GM23248 (cell line): ENCODE data around the gene RFPL4A. TPM values are rescaled to one million over a fixed set of nuclear protein-coding genes. Genes with fewer than 3 reads are reported as not detected.

Experiments used
- DNase-seq: peaks from one replicate; pipeline ENCODE4 v3.0.0-alpha.2; 2015
- H2AFZ ChIP-seq: fragments of 200-600 bp; sonication (generic); 2 replicates; pipeline ENCODE4 v1.6.1; 2016; ENCODE audit warnings: antibody characterized with exemption
- H3F3A ChIP-seq: fragments of 200-600 bp; sonication (generic); 2 replicates; pipeline ENCODE4 v1.6.1; 2016; ENCODE audit warnings: mild to moderate bottlenecking, antibody characterized with exemption, mixed run types; ENCODE audit not compliant: insufficient read depth
- H3K27ac ChIP-seq: fragments of 200-600 bp; sonication (generic); 2 replicates; pipeline ENCODE4 v1.5.1; 2016; ENCODE audit warnings: mild to moderate bottlenecking
- H3K27me3 ChIP-seq: fragments of 200-600 bp; sonication (generic); replicated peaks from 2 replicates; pipeline ENCODE4 v1.6.1; 2016; ENCODE audit warnings: mild to moderate bottlenecking; ENCODE audit not compliant: insufficient read depth
- H3K36me3 ChIP-seq: fragments of 200-600 bp; sonication (generic); 2 replicates; pipeline ENCODE4 v1.6.1; 2016; ENCODE audit warnings: low read depth, mild to moderate bottlenecking
- H3K4me1 ChIP-seq: fragments of 200-600 bp; sonication (generic); 2 replicates; pipeline ENCODE4 v1.6.1; 2016; ENCODE audit warnings: mild to moderate bottlenecking; ENCODE audit not compliant: insufficient read depth
- H3K4me2 ChIP-seq: fragments of 200-600 bp; sonication (generic); one replicate; pipeline ENCODE4 v1.6.1; 2016; ENCODE audit warnings: mild to moderate bottlenecking; ENCODE audit not compliant: unreplicated experiment
- H3K4me3 ChIP-seq: fragments of 200-600 bp; sonication (generic); 2 replicates; pipeline ENCODE4 v1.5.1; 2016; ENCODE audit warnings: mild to moderate bottlenecking
- H3K79me2 ChIP-seq: fragments of 200-600 bp; sonication (generic); 2 replicates; pipeline ENCODE4 v1.6.1; 2016; ENCODE audit warnings: mild to moderate bottlenecking; ENCODE audit not compliant: insufficient read depth
- H3K9ac ChIP-seq: fragments of 200-600 bp; sonication (generic); 2 replicates; pipeline ENCODE4 v1.6.1; 2016; ENCODE audit warnings: mild to moderate bottlenecking
- H3K9me2 ChIP-seq: fragments of 200-600 bp; sonication (generic); 2 replicates; pipeline ENCODE4 v1.6.1; 2016; ENCODE audit warnings: mixed run types, mild to moderate bottlenecking, moderate library complexity; ENCODE audit not compliant: insufficient read depth
- H3K9me3 ChIP-seq: fragments of 200-600 bp; sonication (generic); one replicate; pipeline ENCODE4 v1.6.1; 2017; ENCODE audit warnings: low read depth
- H4K20me1 ChIP-seq: fragments of 200-600 bp; sonication (generic); 2 replicates; pipeline ENCODE4 v1.6.0; 2016; ENCODE audit not compliant: insufficient read depth
- EZH2 ChIP-seq: fragments of 200-600 bp; sonication (generic); IDR thresholded peaks from 2 replicates; pipeline ENCODE4 v1.6.1; 2018; ENCODE audit warnings: antibody characterized with exemption, mild to moderate bottlenecking; ENCODE audit not compliant: insufficient read depth, poor library complexity, severe bottlenecking
- EZH2phosphoT487 ChIP-seq: fragments of 200-600 bp; sonication (generic); IDR thresholded peaks from 2 replicates; pipeline ENCODE4 v1.6.1; 2018; ENCODE audit warnings: antibody characterized with exemption, moderate library complexity, mild to moderate bottlenecking, low read depth; ENCODE audit not compliant: insufficient read depth
- WGBS, 2 experiments: methylation state at CpG; one replicate each; pipeline ENCODE4 v1.1.6; 2015 to 2017; ENCODE audit warnings: low lambda C conversion rate in 2 of 2, low coverage in 1 of 2; ENCODE audit errors: missing lambda C conversion rate in 2 of 2; 5-methylcytosine and 5-hydroxymethylcytosine counted together
- in situ Hi-C: fragments of 300-500 bp; cut with MboI; formaldehyde crosslinking; loops from 2 replicates; pipeline ENCODE4 v1.15.0; 2020
- polyA plus RNA-seq: library from polyadenylated mRNA; unstranded; fragments of >200 nt; fragmentation: Nextera tagmentation; extraction: Ambion mirVana; gene quantifications from 2 replicates; pipeline ENCODE4 v1.2.1, GENCODE V29; 2016
- total RNA-seq: library from RNA; depleted of rRNA; stranded (reverse); fragments of >200 nt; shearing (Covaris generic); gene quantifications from 2 replicates; pipeline ENCODE4 v1.2.3, GENCODE V29; 2014

The RFPL4A gene
- total and polyA plus RNA-seq, 2 experiments from 2014 or later, result not detected

DNA sequence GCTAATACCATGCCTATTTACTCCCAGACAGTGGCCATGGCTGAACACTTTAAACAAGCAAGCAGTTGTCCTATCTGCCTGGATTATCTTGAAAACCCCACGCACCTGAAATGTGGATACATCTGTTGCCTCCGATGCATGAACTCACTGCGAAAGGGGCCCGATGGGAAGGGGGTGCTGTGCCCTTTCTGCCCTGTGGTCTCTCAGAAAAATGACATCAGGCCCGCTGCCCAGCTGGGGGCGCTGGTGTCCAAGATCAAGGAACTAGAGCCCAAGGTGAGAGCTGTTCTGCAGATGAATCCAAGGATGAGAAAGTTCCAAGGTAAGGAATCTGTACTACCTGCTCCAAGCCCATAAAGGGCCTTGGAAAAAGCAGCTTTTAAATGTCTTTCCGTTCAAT lies 18.6 kb downstream of the RFPL4A start:
- H3K79me2 ChIP-seq, result no peaks in the 10 kb centered on the region
- no peak overlapping the region for H3K27ac ChIP-seq
- no peaks in the 10 kb centered on the region for H3K9me3 ChIP-seq
- no peak overlapping the region for H3K4me3 ChIP-seq
- no peak overlapping the region for H3K9ac ChIP-seq
- DNase-seq, result no peak
- no peak overlapping the region for H3K4me2 ChIP-seq
- in situ Hi-C loops, result no loop called here
- no peaks in the 10 kb centered on the region for H3K36me3 ChIP-seq
- no peaks in the 10 kb centered on the region for H3F3A ChIP-seq
- H4K20me1 ChIP-seq, result no peaks in the 10 kb centered on the region
- no peaks in the 10 kb centered on the region for H3K4me1 ChIP-seq
- no peaks in the 10 kb centered on the region for H3K9me2 ChIP-seq
- TF ChIP-seq EZH2phosphoT487 (no peak), EZH2 (no peak)
- no peak overlapping the region for H2AFZ ChIP-seq
- 24 to 30% methylated on average over 7 of the region's 7 CpGs for WGBS, 2 experiments
- H3K27me3 ChIP-seq, result no peaks in the 10 kb centered on the region

DNA sequence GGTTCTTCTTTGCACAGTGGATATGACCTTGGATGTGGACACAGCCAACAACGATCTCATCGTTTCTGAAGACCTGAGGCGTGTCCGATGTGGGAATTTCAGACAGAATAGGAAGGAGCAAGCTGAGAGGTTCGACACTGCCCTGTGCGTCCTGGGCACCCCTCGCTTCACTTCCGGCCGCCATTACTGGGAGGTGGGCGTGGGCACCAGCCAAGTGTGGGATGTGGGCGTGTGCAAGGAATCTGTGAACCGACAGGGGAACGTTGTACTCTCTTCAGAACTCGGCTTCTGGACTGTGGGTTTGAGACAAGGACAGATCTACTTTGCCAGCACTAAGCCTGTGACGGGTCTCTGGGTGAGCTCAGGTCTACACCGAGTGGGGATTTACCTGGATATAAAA lies 19.4 kb downstream of the RFPL4A start:
- TF ChIP-seq EZH2phosphoT487 (no peak), EZH2 (no peak)
- no peaks in the 10 kb centered on the region for H3K9me2 ChIP-seq
- no peak overlapping the region for H2AFZ ChIP-seq
- H3K27me3 ChIP-seq, result no peaks in the 10 kb centered on the region
- H3K36me3 ChIP-seq, result no peaks in the 10 kb centered on the region
- H3K9me3 ChIP-seq, result no peaks in the 10 kb centered on the region
- H3K4me3 ChIP-seq, result no peak overlapping the region
- H4K20me1 ChIP-seq, result no peaks in the 10 kb centered on the region
- no peaks in the 10 kb centered on the region for H3K79me2 ChIP-seq
- DNase-seq, result no peak
- no peaks in the 10 kb centered on the region for H3K4me1 ChIP-seq
- H3K9ac ChIP-seq, result no peak overlapping the region
- H3K4me2 ChIP-seq, result no peak overlapping the region
- no peaks in the 10 kb centered on the region for H3F3A ChIP-seq
- 37 to 42% methylated on average over 16 of the region's 16 CpGs for WGBS, 2 experiments
- in situ Hi-C loops, result no loop called here
- no peak overlapping the region for H3K27ac ChIP-seq

DNA sequence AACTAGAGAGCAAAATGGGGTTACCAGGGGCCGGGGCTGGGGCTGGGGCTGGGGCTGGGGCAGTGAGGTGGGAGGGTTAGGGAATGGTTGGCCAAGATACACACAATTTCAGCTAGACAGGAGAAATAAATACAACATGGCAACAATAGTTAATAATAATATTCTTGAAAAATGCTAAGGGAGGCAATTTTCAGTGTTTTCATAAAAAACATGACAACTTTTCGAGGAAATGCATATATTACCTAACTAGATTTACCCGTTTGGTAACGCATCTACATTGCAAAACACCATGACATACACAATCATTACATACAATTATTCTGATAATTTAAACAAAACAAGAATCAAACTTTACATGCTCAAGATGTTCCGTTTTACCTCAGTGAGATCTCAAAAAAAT lies 22.2 kb downstream of the RFPL4A start:
- no peak overlapping the region for H3K4me2 ChIP-seq
- H2AFZ ChIP-seq, result no peak overlapping the region
- H3K27me3 ChIP-seq, result no peaks in the 10 kb centered on the region
- TF ChIP-seq EZH2phosphoT487 (no peak), EZH2 (no peak)
- H3K4me3 ChIP-seq, result no peak overlapping the region
- no peaks in the 10 kb centered on the region for H3K9me2 ChIP-seq
- 18 to 24% methylated on average over 5 of the region's 5 CpGs for WGBS, 2 experiments
- DNase-seq, result no peak
- no peak overlapping the region for H3K9ac ChIP-seq
- no peaks in the 10 kb centered on the region for H3K4me1 ChIP-seq
- no peaks in the 10 kb centered on the region for H3K9me3 ChIP-seq
- no peaks in the 10 kb centered on the region for H3K36me3 ChIP-seq
- no peaks in the 10 kb centered on the region for H4K20me1 ChIP-seq
- no peaks in the 10 kb centered on the region for H3F3A ChIP-seq
- H3K27ac ChIP-seq, result no peak overlapping the region
- H3K79me2 ChIP-seq, result no peaks in the 10 kb centered on the region
- in situ Hi-C loops, result no loop called here

DNA sequence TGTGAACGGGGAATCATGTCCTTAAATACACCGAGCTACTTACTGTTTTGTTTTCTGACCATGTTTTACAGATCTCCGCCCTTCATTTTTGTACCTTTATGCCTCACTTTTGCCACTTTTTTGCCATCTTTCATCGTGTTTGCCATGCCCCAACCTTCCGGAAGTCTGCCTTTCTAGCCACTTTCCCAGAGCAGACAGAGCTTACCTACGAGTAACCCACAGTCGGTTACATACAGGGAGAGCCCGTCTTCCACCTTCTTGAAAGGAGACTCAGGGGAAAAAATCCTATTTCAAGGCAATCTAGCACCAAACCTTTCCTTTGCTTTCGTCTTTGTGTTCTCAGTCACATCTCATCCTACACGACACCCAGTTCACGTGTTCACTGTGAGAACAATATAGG lies 36.1 kb downstream of the RFPL4A start:
- H3K36me3 ChIP-seq, result no peaks in the 10 kb centered on the region
- no peak overlapping the region for H2AFZ ChIP-seq
- no peak overlapping the region for H3K4me3 ChIP-seq
- H3K9me3 ChIP-seq, result peaks cover 3% of the 10 kb centered on the region
- H3K9me2 ChIP-seq, result no peaks in the 10 kb centered on the region
- H3K9ac ChIP-seq, result no peak overlapping the region
- in situ Hi-C loops, result no loop called here
- H3F3A ChIP-seq, result no peaks in the 10 kb centered on the region
- no peak overlapping the region for H3K27ac ChIP-seq
- no peak overlapping the region for H3K4me2 ChIP-seq
- no peaks in the 10 kb centered on the region for H3K27me3 ChIP-seq
- H3K4me1 ChIP-seq, result no peaks in the 10 kb centered on the region
- TF ChIP-seq EZH2 (no peak), EZH2phosphoT487 (no peak)
- no peaks in the 10 kb centered on the region for H3K79me2 ChIP-seq
- no peaks in the 10 kb centered on the region for H4K20me1 ChIP-seq
- DNase-seq, result no peak
- 49 to 56% methylated on average over 11 of the region's 11 CpGs for WGBS, 2 experiments

DNA sequence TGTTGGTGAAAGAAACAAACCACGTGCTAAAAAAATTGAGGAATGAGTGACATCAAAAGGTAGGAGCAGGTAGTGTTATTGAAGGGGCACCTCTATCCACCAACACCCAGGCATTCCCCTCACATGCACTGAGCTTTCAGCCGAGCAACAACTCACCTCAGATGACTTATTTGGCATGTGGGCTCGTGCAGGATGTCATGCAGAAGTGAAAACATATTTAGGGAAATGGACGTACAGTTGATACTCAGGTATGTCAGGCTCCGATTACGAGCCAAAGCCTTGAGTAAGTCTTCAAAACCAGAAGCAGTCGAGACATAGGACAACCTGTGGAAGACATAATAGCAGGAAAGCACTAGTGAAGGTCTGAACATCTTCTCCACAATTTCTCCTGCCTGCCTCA lies 42.5 kb downstream of the RFPL4A start:
- Histone ChIP-seq H3K27me3 (no peaks in the 10 kb centered on the region), H3K4me3 (no peak overlapping the region), H3K79me2 (no peaks in the 10 kb centered on the region), H3K4me2 (no peak overlapping the region), H3K36me3 (no peaks in the 10 kb centered on the region), H2AFZ (no peak overlapping the region), H3F3A (no peaks in the 10 kb centered on the region), H3K27ac (no peak overlapping the region), H3K9me2 (no peaks in the 10 kb centered on the region), H3K9ac (no peak overlapping the region), H3K9me3 (peaks cover 3% of the 10 kb centered on the region), H4K20me1 (no peaks in the 10 kb centered on the region), H3K4me1 (no peaks in the 10 kb centered on the region)
- DNase-seq, result no peak
- 20 to 22% methylated on average over 7 of the region's 7 CpGs for WGBS, 2 experiments
- in situ Hi-C loops, result no loop called here
- TF ChIP-seq EZH2phosphoT487 (no peak), EZH2 (no peak)
